SK-N-SH (cell line): ENCODE data around the gene S100A2. TPM values are rescaled to one million over a fixed set of nuclear protein-coding genes. Genes with fewer than 3 reads are reported as not detected.
A peak's percentile ranks its signal among the peaks of the same experiment; 100 is the strongest.

Source experiments
- CTCF ChIA-PET: fragments of 300-600, 350-600 bp; formaldehyde crosslinking; extraction: SDS; loops from one replicate; lab custom pipeline; 2021; lab: Yijun Ruan, JAX
- POLR2A ChIA-PET: fragments of 350-600 bp; sonication (Branson Sonifier 250); formaldehyde crosslinking; extraction: SDS; loops from one replicate; lab custom pipeline; 2020; ENCODE audit warnings: antibody characterized with exemption, inconsistent platforms; lab: Yijun Ruan, JAX
- DNase-seq: peaks from one replicate; pipeline ENCODE4 v3.0.0; 2012
- H2AFZ ChIP-seq: fragments of 200-600 bp; sonication (generic); 2 replicates; pipeline ENCODE4 v1.8.1; 2016; ENCODE audit warnings: antibody characterized with exemption, mild to moderate bottlenecking, low read depth
- H3F3A ChIP-seq: fragments of 200-600 bp; sonication (generic); replicated peaks from 2 replicates; pipeline ENCODE3; 2016; ENCODE audit warnings: antibody characterized with exemption, mild to moderate bottlenecking; ENCODE audit not compliant: insufficient read depth
- H3K27ac ChIP-seq, 2 experiments: fragments of 200-500 bp in 1 of 2; fragments of 200-600 bp in 1 of 2; sonication (Bioruptor generic) in 1 of 2; sonication (generic), shearing (Covaris generic) in 1 of 2; 2 replicates each; pipeline versions ENCODE4 v1.5.1 to v1.6.1; 2014 to 2016; ENCODE audit warnings: low read depth in 2 of 2, inconsistent platforms in 1 of 2, low read length in 1 of 2, mild to moderate bottlenecking in 1 of 2, mixed read lengths in 1 of 2
- H3K27me3 ChIP-seq: fragments of 200-600 bp; sonication (generic), shearing (Covaris generic); 2 replicates; pipeline ENCODE4 v1.6.1; 2016; ENCODE audit warnings: mixed run types; ENCODE audit not compliant: insufficient read depth
- H3K36me3 ChIP-seq, 2 experiments: fragments of 200-500 bp in 1 of 2; fragments of 200-600 bp in 1 of 2; sonication (Bioruptor generic) in 1 of 2; sonication (generic) in 1 of 2; replicated peaks in 1 of 2; 2 replicates each; pipeline versions ENCODE3 to v1.5.1; 2014 to 2016; ENCODE audit warnings: low read length in 1 of 2, mild to moderate bottlenecking in 1 of 2; ENCODE audit not compliant: insufficient read depth in 2 of 2, control insufficient read depth in 1 of 2
- H3K4me1 ChIP-seq, 2 experiments: fragments of 200-500 bp in 1 of 2; fragments of 200-600 bp in 1 of 2; sonication (Bioruptor generic) in 1 of 2; sonication (generic), shearing (Covaris generic) in 1 of 2; 2 replicates each; pipeline versions ENCODE4 v1.5.1 to v1.6.1; 2014 to 2016; ENCODE audit warnings: low read depth in 1 of 2, low read length in 1 of 2, mixed run types in 1 of 2; ENCODE audit not compliant: insufficient read depth in 2 of 2, control insufficient read depth in 1 of 2
- H3K4me2 ChIP-seq: fragments of 200-600 bp; sonication (generic), shearing (Covaris generic); 2 replicates; pipeline ENCODE4 v1.6.1; 2017; ENCODE audit warnings: mixed run types
- H3K4me3 ChIP-seq, 2 experiments: fragments of 200-500 bp in 1 of 2; fragments of 200-600 bp in 1 of 2; sonication (Bioruptor generic) in 1 of 2; sonication (generic), shearing (Covaris generic) in 1 of 2; 2 replicates each; pipeline versions ENCODE4 v1.5.1 to v1.8.1; 2014 to 2016; ENCODE audit warnings: low read depth in 2 of 2, inconsistent platforms in 1 of 2, low read length in 1 of 2, mild to moderate bottlenecking in 1 of 2, mixed read lengths in 1 of 2, moderate library complexity in 1 of 2
- H3K79me2 ChIP-seq: fragments of 200-600 bp; sonication (generic); 2 replicates; pipeline ENCODE4 v1.8.1; 2017; ENCODE audit warnings: mild to moderate bottlenecking; ENCODE audit not compliant: insufficient read depth
- H3K9ac ChIP-seq: fragments of 200-600 bp; sonication (generic); 2 replicates; pipeline ENCODE4 v1.6.1; 2017; ENCODE audit warnings: mixed run types
- H3K9me2 ChIP-seq: fragments of 200-600 bp; sonication (generic); 2 replicates; pipeline ENCODE4 v1.6.1; 2017; ENCODE audit warnings: mixed run types
- H3K9me3 ChIP-seq: fragments of 200-600 bp; sonication (generic); 2 replicates; pipeline ENCODE4 v1.6.1; 2017; ENCODE audit warnings: mixed run types, mild to moderate bottlenecking, moderate library complexity
- H4K20me1 ChIP-seq: fragments of 200-600 bp; sonication (generic); 2 replicates; pipeline ENCODE4 v1.6.1; 2017; ENCODE audit warnings: mild to moderate bottlenecking, mixed run types; ENCODE audit not compliant: insufficient read depth
- CTCF ChIP-seq: fragments of 200-600 bp; sonication (generic); IDR thresholded peaks from 2 replicates; pipeline ENCODE4 v1.6.1; 2017; ENCODE audit warnings: antibody characterized with exemption, mild to moderate bottlenecking, moderate library complexity
- EP300 ChIP-seq, 2 experiments: IDR thresholded peaks; 2 replicates each; pipeline versions ENCODE4 v1.4.0 to v1.6.1; 2012; ENCODE audit warnings: borderline replicate concordance in 1 of 2, low read depth in 1 of 2, low read length in 1 of 2
- FOXJ3 ChIP-seq: sonication (generic); formaldehyde crosslinking; IDR thresholded peaks from 2 replicates; pipeline ENCODE4 v1.5.1; 2020; ENCODE audit warnings: mild to moderate bottlenecking, missing genetic modification reagents
- GABPA ChIP-seq: IDR thresholded peaks from 2 replicates; pipeline ENCODE4 v1.4.0; 2012; ENCODE audit warnings: low read depth, mild to moderate bottlenecking
- GATA2 ChIP-seq: sonication (generic); formaldehyde crosslinking; IDR thresholded peaks from 2 replicates; pipeline ENCODE4 v1.5.0; 2020; ENCODE audit warnings: mild to moderate bottlenecking, missing genetic modification reagents
- IRF3 ChIP-seq: fragments of 150-350 bp; IDR thresholded peaks from 2 replicates; pipeline ENCODE4 v1.6.1; 2016; ENCODE audit warnings: mild to moderate bottlenecking, low read depth, low read length
- MEF2A ChIP-seq: IDR thresholded peaks from 2 replicates; pipeline ENCODE4 v1.4.0; 2012; ENCODE audit warnings: low read depth, borderline replicate concordance
- MXI1 ChIP-seq: IDR thresholded peaks from 2 replicates; pipeline ENCODE4 v1.6.1; 2012; ENCODE audit warnings: mild to moderate bottlenecking, low read depth, low read length, improper control_type of control experiment
- PBX3 ChIP-seq: IDR thresholded peaks from 2 replicates; pipeline ENCODE4; 2012
- POLR2AphosphoS5 ChIP-seq: IDR thresholded peaks from 2 replicates; pipeline ENCODE4 v1.6.1; 2012; ENCODE audit warnings: low read depth, low read length
- RXRA ChIP-seq: IDR thresholded peaks from 2 replicates; pipeline ENCODE4 v1.4.0; 2012; ENCODE audit warnings: low read depth, mild to moderate bottlenecking, borderline replicate concordance
- SIN3A ChIP-seq: IDR thresholded peaks from 2 replicates; pipeline ENCODE4 v1.6.1; 2012; ENCODE audit warnings: low read depth, mild to moderate bottlenecking, low read length, moderate library complexity, borderline replicate concordance
- USF2 ChIP-seq: fragments of 150-350 bp; IDR thresholded peaks from 2 replicates; pipeline ENCODE4 v1.6.1; 2017; ENCODE audit warnings: antibody characterized with exemption, low read length, low read depth, borderline replicate concordance
- WGBS: methylation state at CpG from one replicate; pipeline ENCODE4 v1.1.6; 2017; ENCODE audit warnings: low lambda C conversion rate; 5-methylcytosine and 5-hydroxymethylcytosine counted together
- polyA plus RNA-seq, 3 experiments: library from polyadenylated mRNA; depleted of rRNA; stranded (reverse); fragments of >200 nt; gene quantifications; 2 replicates each; pipeline ENCODE4 v1.2.3, GENCODE V29; 2012

S100A2 gene
- polyA plus RNA-seq, 1 of the 3 experiments (the other 2 are of a cell fraction) = 31.4 TPM

GRCh38 chr1:153553830-153554541, 11.7 kb downstream of the S100A2 start:
- Histone ChIP-seq H4K20me1 (no peaks in the 10 kb centered on the region), H3K36me3 (no peaks in the 10 kb centered on the region), H2AFZ (peak overlapping the region; percentile 50; the same call in 1 of the 2 replicates), H3K4me1 (peaks cover 21 to 22% of the 10 kb centered on the region in 2 experiments; a peak in 3 of 4 replicates), H3K9ac (no peak overlapping the region), H3K27ac (peak overlapping the region; percentile 55 to 71), H3K4me2 (0 out of 2 replicates have a peak overlapping the region, but pooled peaks have one; percentile 13), H3K4me3 (no peak overlapping the region), H3K27me3 (no peaks in the 10 kb centered on the region), H3K9me3 (no peaks in the 10 kb centered on the region), H3K79me2 (no peaks in the 10 kb centered on the region), H3F3A (no peaks in the 10 kb centered on the region), H3K9me2 (no peaks in the 10 kb centered on the region)
- no peak for DNase-seq
- WGBS = 71% methylated on average over 2 of the region's 2 CpGs
- CTCF ChIA-PET = interaction anchor here (0.7 to 11.8 kb wide), 6 partner anchors 8 to 59 kb away, joined by 3 to 62 read pairs (median 9); no protein-coding TSS in a partner anchor
- POLR2A ChIA-PET = no interaction called here
- TF ChIP-seq EP300 (IDR thresholded peaks at IDR 0.05; ENCODE audit: borderline replicate concordance in 1 of 2, low read depth in 1 of 2, low read length in 1 of 2) (no peak), GABPA (no peak), SIN3A (no peak)
- TF ChIP-seq, all 33 proteins: peak for 0

GRCh38 chr1:153553096-153553495, 12.5 kb downstream of the S100A2 start:
- Histone ChIP-seq H3K36me3 (no peaks in the 10 kb centered on the region), H3K27me3 (no peaks in the 10 kb centered on the region), H3K4me3 (no peak overlapping the region), H2AFZ (no peak overlapping the region), H3K27ac (peak overlapping the region in 1 of 2 experiments; percentile 55; a peak in 2 of 4 replicates), H3K79me2 (no peaks in the 10 kb centered on the region)
- DNase-seq = no peak
- TF ChIP-seq IRF3 (no peak), USF2 (no peak), GATA2 (no peak), FOXJ3 (no peak), MEF2A (no peak), RXRA (no peak), PBX3 (no peak), CTCF (no peak), GABPA (no peak), POLR2AphosphoS5 (no peak), MXI1 (no peak), EP300 (IDR thresholded peaks at IDR 0.05; ENCODE audit: borderline replicate concordance in 1 of 2, low read depth in 1 of 2, low read length in 1 of 2) (no peak)
- TF ChIP-seq, all 33 proteins: peak for 0
- Histone ChIP-seq H3K9me3 (no peaks in the 10 kb centered on the region), H3F3A (no peaks in the 10 kb centered on the region), H3K9me2 (no peaks in the 10 kb centered on the region), H3K4me2 (no peak overlapping the region), H3K4me1 (peaks cover 29 to 30% of the 10 kb centered on the region in 2 experiments; a peak in 3 of 4 replicates), H3K9ac (no peak overlapping the region), H4K20me1 (no peaks in the 10 kb centered on the region)
- CTCF ChIA-PET = interaction anchor here (1.1 to 11.8 kb wide), 7 partner anchors 9 to 199 kb away, joined by 3 to 62 read pairs (median 9); no protein-coding TSS in a partner anchor
- POLR2A ChIA-PET = no interaction called here
- 99% methylated on average over 12 of the region's 12 CpGs for WGBS
